ENCODE results near the gene RTL10.
"Not testable (repeated sequence)": the region's sequence is repeated elsewhere in the genome, so short reads cannot be mapped to it uniquely, and the experiment has no call there.

DNA sequence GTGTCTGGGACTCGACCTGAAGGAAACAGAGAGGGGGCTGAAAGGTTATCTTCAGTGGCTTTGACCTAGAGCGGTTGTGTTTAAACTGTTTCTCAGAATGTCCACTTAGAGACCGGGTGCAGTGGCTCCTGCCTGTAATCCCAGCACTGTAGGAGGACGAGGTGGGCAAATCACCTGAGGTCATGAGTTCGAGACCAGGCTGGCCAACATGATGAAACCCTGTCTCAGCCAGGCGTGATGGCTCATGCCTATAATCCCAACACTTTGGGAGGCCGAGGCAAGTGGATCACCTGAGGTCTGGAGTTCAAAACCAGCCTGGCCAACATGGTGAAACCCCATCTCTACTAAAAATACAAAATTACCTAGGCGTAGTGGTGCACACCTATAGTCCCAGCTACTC lies 28.8 kb upstream of the RTL10 start:
- TF ChIP-seq CTCF, POLR2A (IDR thresholded peaks at IDR 0.05): not testable (repeated sequence)
